Muscle layer of colon (tissue), 2 donors: ENCODE measurements around the gene ECM1.

Experiments used
- H3K27ac ChIP-seq: one replicate; pipeline ENCODE4 v1.7.0; 2013; ENCODE audit warnings: low read depth, mild to moderate bottlenecking, low read length, moderate library complexity
- H3K27me3 ChIP-seq, 2 donors: one replicate each; pipeline ENCODE4 v1.7.0; 2013; ENCODE audit warnings: low read length in 2 of 2, mild to moderate bottlenecking in 2 of 2; ENCODE audit not compliant: insufficient read depth in 2 of 2, control insufficient read depth in 1 of 2
- H3K36me3 ChIP-seq: one replicate; pipeline ENCODE4 v1.7.0; 2013; ENCODE audit warnings: mild to moderate bottlenecking, low read length; ENCODE audit not compliant: insufficient read depth
- H3K4me1 ChIP-seq: one replicate; pipeline ENCODE4 v1.7.0; 2013; ENCODE audit warnings: mild to moderate bottlenecking, low read length; ENCODE audit not compliant: insufficient read depth
- H3K4me3 ChIP-seq, 2 donors: one replicate each; pipeline ENCODE4 v1.7.0; 2013; ENCODE audit warnings: low read length in 2 of 2, low read depth in 1 of 2, mild to moderate bottlenecking in 1 of 2, moderate library complexity in 1 of 2
- H3K9ac ChIP-seq: one replicate; pipeline ENCODE4 v1.7.0; 2013; ENCODE audit warnings: low read length
- H3K9me3 ChIP-seq: one replicate; pipeline ENCODE4 v1.7.0; 2013; ENCODE audit warnings: mild to moderate bottlenecking, low read length
- donor health status: abdominal sarcoma.
- donor health status: Adenocarcinoma of cecum.

The ECM1 gene

GRCh38 chr1:150548324-150548631, 40.4 kb downstream of the ECM1 start:
- H3K9me3 ChIP-seq = no peaks in the 10 kb centered on the region
- H3K27me3 ChIP-seq = no peaks in the 10 kb centered on the region
- H3K9ac ChIP-seq = peak overlapping the region; percentile 49
- H3K4me3 ChIP-seq = peak overlapping the region; percentile 58 to 74
- H3K4me1 ChIP-seq = peaks cover 8% of the 10 kb centered on the region
- H3K36me3 ChIP-seq = no peaks in the 10 kb centered on the region
- H3K27ac ChIP-seq = peak overlapping the region; percentile 75

GRCh38 chr1:150548632-150549495, 41.0 kb downstream of the ECM1 start, which contains the start of gene ADAMTSL4:
Gene ADAMTSL4, plus strand, starts transcription at chr1:150549408. Its CDS starts 2,881 bp downstream, at chr1:150552289.
- H3K27me3 ChIP-seq = no peaks in the 10 kb centered on the region
- no peaks in the 10 kb centered on the region for H3K36me3 ChIP-seq
- peak within 1 kb of the TSS; percentile 58 to 74 for H3K4me3 ChIP-seq
- H3K9ac ChIP-seq = peak within 1 kb of the TSS; percentile 49
- H3K9me3 ChIP-seq = no peaks in the 10 kb centered on the region
- H3K4me1 ChIP-seq = peaks cover 10% of the 10 kb centered on the region
- H3K27ac ChIP-seq = peak within 1 kb of the TSS; percentile 75

DNA sequence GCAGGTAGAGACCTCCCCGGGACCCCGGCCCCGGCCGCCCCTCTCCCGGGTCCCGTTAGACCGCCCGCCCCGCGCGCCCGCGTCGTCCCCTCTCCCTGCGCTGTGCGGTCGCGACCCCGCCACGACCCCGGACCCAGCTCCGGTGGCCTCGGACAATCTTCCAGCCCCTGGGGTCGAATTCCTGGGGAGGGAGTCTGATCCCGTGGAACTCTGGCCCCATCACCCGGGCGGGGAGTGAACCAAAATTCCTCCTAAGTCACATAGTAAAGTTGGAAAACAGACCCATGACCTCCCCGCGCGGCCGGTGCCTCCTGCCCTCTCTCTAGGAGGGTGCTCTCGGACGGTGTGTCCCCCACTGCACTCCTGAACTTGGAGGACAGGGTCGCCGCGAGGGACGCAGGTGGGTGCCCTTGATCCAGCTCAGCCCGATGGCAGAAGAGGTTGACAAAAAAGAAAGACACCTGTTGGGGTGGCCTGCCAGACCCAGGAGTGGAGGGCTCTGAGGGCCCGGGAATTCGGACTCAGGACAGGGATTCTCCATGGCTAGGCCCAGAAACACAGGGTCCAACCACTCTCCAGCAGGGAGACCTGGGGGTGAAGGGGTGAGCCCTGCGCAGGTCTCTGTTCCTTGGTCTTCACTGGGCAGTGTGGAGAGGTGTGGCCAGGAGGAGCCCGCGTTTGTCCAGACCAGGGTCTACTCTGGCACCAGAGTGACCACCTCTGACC, 41.8 kb downstream of the ECM1 start:
- no peak overlapping the region for H3K9ac ChIP-seq
- peaks cover 10% of the 10 kb centered on the region for H3K4me1 ChIP-seq
- H3K4me3 ChIP-seq = peak overlapping the region; percentile 42 to 56
- H3K9me3 ChIP-seq = no peaks in the 10 kb centered on the region
- peak overlapping the region; percentile 61 for H3K27ac ChIP-seq
- no peaks in the 10 kb centered on the region for H3K36me3 ChIP-seq
- H3K27me3 ChIP-seq = no peaks in the 10 kb centered on the region

- Histone ChIP-seq H3K9ac (no peak overlapping the region), H3K27me3 (no peaks in the 10 kb centered on the region), H3K36me3 (peaks cover 2% of the 10 kb centered on the region), H3K27ac (peak overlapping the region; percentile 61), H3K4me3 (peak overlapping the region in 1 of 2 donors; percentile 56), H3K4me1 (peaks cover 10% of the 10 kb centered on the region), H3K9me3 (no peaks in the 10 kb centered on the region)
Measured at GRCh38 chr1:150550222-150551050, 42.5 kb downstream of the ECM1 start.

- H3K27ac ChIP-seq = peak overlapping the region; percentile 61
Measured at GRCh38 chr1:150551051-150551783, 43.3 kb downstream of the ECM1 start.

GRCh38 chr1:150551784-150552127, 43.8 kb downstream of the ECM1 start:
- peaks cover 10% of the 10 kb centered on the region for H3K4me1 ChIP-seq
- H3K9ac ChIP-seq = no peak overlapping the region
- H3K27ac ChIP-seq = peak overlapping the region; percentile 61
- peaks cover 13% of the 10 kb centered on the region for H3K36me3 ChIP-seq
- no peaks in the 10 kb centered on the region for H3K9me3 ChIP-seq
- no peak overlapping the region for H3K4me3 ChIP-seq
- no peaks in the 10 kb centered on the region for H3K27me3 ChIP-seq

More at GRCh38 chr1:150551051-150551783, 43.3 kb downstream of the ECM1 start:
- H3K4me1 ChIP-seq = peaks cover 10% of the 10 kb centered on the region
- H3K27me3 ChIP-seq = no peaks in the 10 kb centered on the region
- H3K36me3 ChIP-seq = peaks cover 10% of the 10 kb centered on the region
- H3K9ac ChIP-seq = no peak overlapping the region
- no peak overlapping the region for H3K4me3 ChIP-seq
- H3K9me3 ChIP-seq = no peaks in the 10 kb centered on the region

GRCh38 chr1:150552128-150552910, 44.4 kb downstream of the ECM1 start:
- Histone ChIP-seq H3K36me3 (peaks cover 13% of the 10 kb centered on the region), H3K9ac (no peak overlapping the region), H3K4me3 (no peak overlapping the region), H3K4me1 (peaks cover 10% of the 10 kb centered on the region), H3K9me3 (no peaks in the 10 kb centered on the region), H3K27ac (peak overlapping the region; percentile 80), H3K27me3 (no peaks in the 10 kb centered on the region)

DNA sequence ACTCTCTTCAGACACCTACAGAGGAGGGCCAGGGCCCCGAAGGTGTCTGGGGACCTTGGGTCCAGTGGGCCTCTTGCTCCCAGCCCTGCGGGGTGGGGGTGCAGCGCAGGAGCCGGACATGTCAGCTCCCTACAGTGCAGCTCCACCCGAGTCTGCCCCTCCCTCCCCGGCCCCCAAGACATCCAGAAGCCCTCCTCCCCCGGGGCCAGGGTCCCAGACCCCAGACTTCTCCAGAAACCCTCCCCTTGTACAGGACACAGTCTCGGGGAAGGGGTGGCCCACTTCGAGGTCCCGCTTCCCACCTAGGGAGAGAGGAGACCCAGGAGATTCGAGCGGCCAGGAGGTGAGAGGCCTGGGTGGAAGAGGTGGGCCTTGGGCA, 45.0 kb downstream of the ECM1 start:
- H3K27me3 ChIP-seq = no peaks in the 10 kb centered on the region
- no peak overlapping the region for H3K4me3 ChIP-seq
- H3K36me3 ChIP-seq = peaks cover 13% of the 10 kb centered on the region
- H3K27ac ChIP-seq = peak overlapping the region; percentile 80
- no peak overlapping the region for H3K9ac ChIP-seq
- H3K4me1 ChIP-seq = peaks cover 10% of the 10 kb centered on the region
- no peaks in the 10 kb centered on the region for H3K9me3 ChIP-seq

- Histone ChIP-seq H3K4me3 (no peak overlapping the region), H3K36me3 (peaks cover 13% of the 10 kb centered on the region), H3K9me3 (no peaks in the 10 kb centered on the region), H3K27ac (peak overlapping the region; percentile 80), H3K9ac (no peak overlapping the region), H3K27me3 (no peaks in the 10 kb centered on the region), H3K4me1 (peaks cover 10% of the 10 kb centered on the region)
Measured at GRCh38 chr1:150553392-150554085, 45.6 kb downstream of the ECM1 start.

- Histone ChIP-seq H3K36me3 (peaks cover 13% of the 10 kb centered on the region), H3K9me3 (no peaks in the 10 kb centered on the region), H3K27me3 (no peaks in the 10 kb centered on the region), H3K9ac (no peak overlapping the region), H3K4me3 (no peak overlapping the region), H3K27ac (no peak overlapping the region), H3K4me1 (peaks cover 10% of the 10 kb centered on the region)
Measured at GRCh38 chr1:150554086-150554452, 46.2 kb downstream of the ECM1 start.
